AG09309 (cell line): ENCODE measurements around the gene OR51V1.
A peak's percentile ranks its signal among the peaks of the same experiment; 100 is the strongest.

ENCODE experiments used
- DNase-seq: peaks from one replicate; pipeline ENCODE4 v3.0.0-alpha.2; 2010; ENCODE audit warnings: low read depth
- H3K4me3 ChIP-seq: 2 replicates; pipeline ENCODE4 v1.5.1; 2011; ENCODE audit warnings: mild to moderate bottlenecking, low read depth, low read length, moderate library complexity; ENCODE audit not compliant: control insufficient read depth
- CTCF ChIP-seq: IDR thresholded peaks from 2 replicates; pipeline ENCODE4 v1.5.1; 2011; ENCODE audit warnings: mild to moderate bottlenecking, low read depth, low read length, inconsistent platforms; ENCODE audit not compliant: insufficient read depth, control insufficient read depth; ENCODE audit errors: missing control alignments

OR51V1 gene

GRCh38 chr11:5204787-5205186 lies 4.3 kb upstream of the OR51V1 start:
- DNase-seq, result peak; percentile 24
- H3K4me3 ChIP-seq, result no peak overlapping the region
- peak; percentile 67 for TF ChIP-seq CTCF

GRCh38 chr11:5203366-5203765 lies 2.9 kb upstream of the OR51V1 start:
- no peak for DNase-seq
- no peak overlapping the region for H3K4me3 ChIP-seq
- no peak for TF ChIP-seq CTCF

- TF ChIP-seq CTCF, result no peak
- no peak for DNase-seq
- no peak overlapping the region for H3K4me3 ChIP-seq
These were observed 2.2 kb downstream of the OR51V1 start for GRCh38 chr11:5198285-5198684.

DNA sequence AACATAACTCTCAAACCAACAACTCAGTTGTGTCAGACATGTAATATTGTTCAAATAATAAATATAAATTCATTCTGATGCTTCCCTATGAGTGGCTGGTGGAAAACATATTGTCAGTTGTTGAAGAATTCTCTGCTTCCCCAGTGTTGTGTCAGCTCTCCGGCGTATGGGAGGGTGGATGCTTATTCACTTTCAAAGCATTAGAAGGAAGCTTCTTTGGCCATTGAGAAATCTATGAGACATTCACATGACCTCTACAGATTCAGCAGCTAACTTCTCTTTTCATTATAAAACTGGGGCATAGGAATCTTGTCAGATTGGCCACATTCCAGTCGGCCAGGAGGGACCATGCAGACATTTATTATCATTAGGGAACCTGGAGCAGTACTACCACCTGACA lies 2.9 kb downstream of the OR51V1 start:
- TF ChIP-seq CTCF, result no peak
- no peak overlapping the region for H3K4me3 ChIP-seq
- DNase-seq, result no peak

GRCh38 chr11:5196731-5197130 lies 3.8 kb downstream of the OR51V1 start:
- TF ChIP-seq CTCF, result no peak
- no peak overlapping the region for H3K4me3 ChIP-seq
- no peak for DNase-seq

- no peak for TF ChIP-seq CTCF
- no peak overlapping the region for H3K4me3 ChIP-seq
- no peak for DNase-seq
These were observed 4.4 kb downstream of the OR51V1 start for GRCh38 chr11:5196067-5196466.

- DNase-seq, result no peak
- TF ChIP-seq CTCF, result no peak
- no peak overlapping the region for H3K4me3 ChIP-seq
These were observed 7.7 kb downstream of the OR51V1 start for GRCh38 chr11:5192738-5193137.
